Measurements from ENCODE around the gene PDE4D.

The PDE4D gene

DNA sequence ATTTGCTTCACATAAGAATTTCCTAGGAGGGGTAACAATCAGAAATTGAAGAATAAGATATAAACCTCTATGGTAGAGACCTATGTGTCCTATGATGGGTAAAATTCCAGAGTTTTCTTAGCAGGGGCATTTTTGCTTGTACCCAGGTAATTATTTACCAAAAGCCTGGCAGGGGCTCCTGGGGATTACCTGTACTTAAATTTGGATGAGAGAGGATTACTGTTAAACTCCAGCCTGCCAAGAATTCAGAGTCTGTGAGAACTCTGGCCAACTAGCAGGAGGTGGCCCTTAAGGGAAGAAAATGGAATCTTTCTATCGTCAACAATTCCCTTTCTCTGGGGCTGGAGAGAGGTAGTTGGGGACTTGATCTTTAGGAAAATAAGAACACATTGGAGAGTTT, 460.4 kb downstream of the PDE4D start:
- DNase-seq (ENCODE audit: low read depth), result no peak
- TF ChIP-seq, protein P1, sequence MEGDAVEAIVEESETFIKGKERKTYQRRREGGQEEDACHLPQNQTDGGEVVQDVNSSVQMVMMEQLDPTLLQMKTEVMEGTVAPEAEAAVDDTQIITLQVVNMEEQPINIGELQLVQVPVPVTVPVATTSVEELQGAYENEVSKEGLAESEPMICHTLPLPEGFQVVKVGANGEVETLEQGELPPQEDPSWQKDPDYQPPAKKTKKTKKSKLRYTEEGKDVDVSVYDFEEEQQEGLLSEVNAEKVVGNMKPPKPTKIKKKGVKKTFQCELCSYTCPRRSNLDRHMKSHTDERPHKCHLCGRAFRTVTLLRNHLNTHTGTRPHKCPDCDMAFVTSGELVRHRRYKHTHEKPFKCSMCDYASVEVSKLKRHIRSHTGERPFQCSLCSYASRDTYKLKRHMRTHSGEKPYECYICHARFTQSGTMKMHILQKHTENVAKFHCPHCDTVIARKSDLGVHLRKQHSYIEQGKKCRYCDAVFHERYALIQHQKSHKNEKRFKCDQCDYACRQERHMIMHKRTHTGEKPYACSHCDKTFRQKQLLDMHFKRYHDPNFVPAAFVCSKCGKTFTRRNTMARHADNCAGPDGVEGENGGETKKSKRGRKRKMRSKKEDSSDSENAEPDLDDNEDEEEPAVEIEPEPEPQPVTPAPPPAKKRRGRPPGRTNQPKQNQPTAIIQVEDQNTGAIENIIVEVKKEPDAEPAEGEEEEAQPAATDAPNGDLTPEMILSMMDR (conservative IDR thresholded peaks at IDR 0.05; ENCODE audit: low read depth, low read length), result no peak
- no peak overlapping the region for H3K4me3 ChIP-seq (ENCODE audit: low read depth, low read length)

DNA sequence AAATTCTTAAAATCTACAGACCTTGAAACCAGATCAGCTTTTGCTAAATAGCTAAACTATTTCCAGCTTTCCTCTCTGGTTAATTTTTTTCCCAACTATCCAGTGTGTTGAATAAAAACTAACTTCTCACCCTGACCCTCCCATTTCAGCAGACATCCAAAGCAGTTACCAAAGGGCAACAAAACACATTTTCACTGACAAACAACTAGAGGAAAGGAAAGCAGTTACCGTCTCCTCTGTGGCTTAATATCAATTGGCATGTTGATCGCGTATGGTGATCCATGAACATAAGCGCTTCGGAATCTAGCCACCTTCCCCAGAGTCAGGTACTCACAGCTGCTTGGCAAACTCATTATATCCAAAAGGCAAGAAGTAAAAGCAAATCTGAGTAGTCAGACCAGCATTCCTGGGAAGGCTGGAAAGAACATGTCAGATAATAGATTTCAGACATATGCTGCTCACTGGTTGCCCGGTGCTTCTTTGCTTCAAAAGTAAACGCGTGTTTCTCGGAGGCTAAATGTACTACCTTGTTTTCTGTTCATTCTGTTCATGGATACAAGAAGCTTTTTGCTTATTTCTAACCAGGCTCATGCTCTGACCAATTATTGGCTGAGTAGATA, 463.4 kb downstream of the PDE4D start:
- TF ChIP-seq, protein P1 (conservative IDR thresholded peaks at IDR 0.05; ENCODE audit: low read depth, low read length), result no peak
- no peak for DNase-seq (ENCODE audit: low read depth)
- H3K4me3 ChIP-seq (ENCODE audit: low read depth, low read length), result no peak overlapping the region

DNA sequence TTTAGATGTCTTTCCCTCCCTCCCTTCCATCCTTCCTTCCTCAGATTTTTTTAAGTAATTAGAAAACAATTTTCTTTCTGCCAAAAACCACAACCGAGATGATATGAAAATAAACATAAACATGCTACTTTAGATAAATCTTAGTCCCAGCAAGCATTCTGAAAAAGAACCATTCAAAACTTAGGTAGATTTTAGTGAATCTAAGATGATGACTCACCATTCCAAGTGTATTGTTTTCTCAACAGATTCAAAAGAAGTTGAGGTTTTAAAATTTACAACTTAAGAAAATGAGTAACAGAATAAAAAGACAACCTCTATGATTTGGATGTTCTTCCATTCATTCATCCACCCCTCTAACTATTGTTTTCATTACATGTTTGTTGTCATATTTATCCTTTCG, 465.1 kb downstream of the PDE4D start:
- TF ChIP-seq, protein P1 (conservative IDR thresholded peaks at IDR 0.05; ENCODE audit: low read depth, low read length), result no peak
- H3K4me3 ChIP-seq (ENCODE audit: low read depth, low read length), result no peak overlapping the region
- DNase-seq (ENCODE audit: low read depth), result peak; percentile 19

DNA sequence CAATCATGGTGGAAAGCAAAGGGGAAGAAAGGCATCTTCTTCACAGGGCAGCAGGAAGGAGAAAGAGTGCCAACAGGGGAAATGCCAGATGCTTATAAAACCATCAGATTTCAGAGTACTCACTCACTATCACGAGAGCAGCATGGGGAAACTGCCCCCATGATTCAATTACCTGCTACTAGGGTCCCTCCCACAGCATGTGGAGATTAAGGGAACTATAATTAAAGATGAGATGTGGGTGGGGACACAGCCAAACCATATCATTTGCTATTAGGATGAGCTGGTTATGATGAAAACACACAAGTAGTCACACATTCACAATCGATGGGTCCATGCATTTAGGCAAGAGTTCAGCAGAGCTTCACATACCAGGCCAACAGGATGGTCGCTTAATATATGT, 469.0 kb downstream of the PDE4D start:
- TF ChIP-seq, protein P1 (conservative IDR thresholded peaks at IDR 0.05; ENCODE audit: low read depth, low read length), result no peak
- DNase-seq (ENCODE audit: low read depth), result no peak

DNA sequence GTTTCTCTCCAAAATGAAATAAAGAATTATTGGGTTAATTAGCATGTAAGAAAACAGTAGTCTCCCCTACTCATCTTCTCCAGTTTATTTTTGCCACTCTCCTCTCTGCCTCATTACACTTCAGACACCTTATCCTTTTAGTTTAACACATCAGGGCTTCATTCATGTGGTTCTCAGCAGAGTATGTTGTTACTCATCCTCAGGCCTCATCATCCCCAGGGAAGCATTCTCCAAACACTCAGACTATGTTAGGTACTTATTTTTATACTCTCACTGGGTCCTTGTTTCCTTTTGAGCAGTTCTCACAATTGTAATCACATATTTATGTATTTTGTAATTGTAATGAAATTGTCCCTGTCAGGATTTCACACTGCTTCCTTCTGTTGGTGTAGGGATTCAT, 470.5 kb downstream of the PDE4D start:
- no peak overlapping the region for H3K4me3 ChIP-seq (ENCODE audit: low read depth, low read length)
- TF ChIP-seq, protein P1 (conservative IDR thresholded peaks at IDR 0.05; ENCODE audit: low read depth, low read length), result no peak
- DNase-seq (ENCODE audit: low read depth), result peak; percentile 76

More for the DNA sequence above, 469.0 kb downstream of the PDE4D start:
- no peak overlapping the region for H3K4me3 ChIP-seq (ENCODE audit: low read depth, low read length)

DNA sequence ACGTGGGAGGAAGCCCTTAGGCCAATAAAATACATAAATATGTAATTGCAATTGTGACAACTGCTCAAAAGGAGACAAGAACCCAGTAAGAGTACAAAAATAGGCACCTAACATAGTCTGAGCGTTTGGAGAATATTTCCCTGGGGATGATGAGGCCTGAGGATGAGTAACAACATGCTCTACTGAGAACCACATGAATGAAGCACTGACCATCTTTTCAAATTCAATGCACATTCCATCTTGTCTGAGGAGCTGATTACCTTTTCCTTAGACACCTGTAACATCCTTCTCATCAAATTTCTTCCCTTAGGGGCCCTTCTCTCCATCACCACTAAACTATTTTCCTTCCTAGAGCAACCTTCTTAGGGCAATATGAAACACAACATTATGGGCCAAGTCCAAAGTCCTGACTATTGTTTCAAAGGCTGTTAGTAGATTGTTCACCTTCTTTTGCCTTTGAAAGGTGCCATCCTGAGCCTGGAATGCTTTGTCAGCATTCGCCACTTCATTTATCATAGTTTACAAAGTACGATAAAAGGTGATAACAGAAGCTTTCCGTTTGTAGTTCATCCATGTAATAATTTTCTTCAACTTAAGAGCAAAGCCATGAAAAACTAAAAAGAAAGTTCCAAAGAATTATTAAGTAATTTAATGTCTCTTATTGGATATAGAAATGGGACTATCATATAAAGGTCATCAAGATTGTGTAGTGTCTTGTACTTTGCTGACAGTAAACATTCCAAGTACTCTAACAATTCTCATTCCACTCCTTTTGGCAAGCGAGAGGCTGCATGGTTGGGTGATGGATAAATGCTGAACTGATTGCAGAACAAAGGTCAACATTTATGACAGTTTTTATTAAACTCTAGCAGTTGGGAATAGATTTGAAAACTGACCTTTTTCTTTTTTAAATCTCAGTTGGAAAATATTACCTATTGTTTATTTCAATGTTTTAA, 471.3 kb downstream of the PDE4D start:
- DNase-seq (ENCODE audit: low read depth), result peak; percentile 42
- no peak overlapping the region for H3K4me3 ChIP-seq (ENCODE audit: low read depth, low read length)
- TF ChIP-seq, protein P1 (conservative IDR thresholded peaks at IDR 0.05; ENCODE audit: low read depth, low read length), result no peak
